ENCODE measurements around the gene CFAP46.
"Not testable (repeated sequence)": the region's sequence is repeated elsewhere in the genome, so short reads cannot be mapped to it uniquely, and the experiment has no call there.

Gene CFAP46

DNA sequence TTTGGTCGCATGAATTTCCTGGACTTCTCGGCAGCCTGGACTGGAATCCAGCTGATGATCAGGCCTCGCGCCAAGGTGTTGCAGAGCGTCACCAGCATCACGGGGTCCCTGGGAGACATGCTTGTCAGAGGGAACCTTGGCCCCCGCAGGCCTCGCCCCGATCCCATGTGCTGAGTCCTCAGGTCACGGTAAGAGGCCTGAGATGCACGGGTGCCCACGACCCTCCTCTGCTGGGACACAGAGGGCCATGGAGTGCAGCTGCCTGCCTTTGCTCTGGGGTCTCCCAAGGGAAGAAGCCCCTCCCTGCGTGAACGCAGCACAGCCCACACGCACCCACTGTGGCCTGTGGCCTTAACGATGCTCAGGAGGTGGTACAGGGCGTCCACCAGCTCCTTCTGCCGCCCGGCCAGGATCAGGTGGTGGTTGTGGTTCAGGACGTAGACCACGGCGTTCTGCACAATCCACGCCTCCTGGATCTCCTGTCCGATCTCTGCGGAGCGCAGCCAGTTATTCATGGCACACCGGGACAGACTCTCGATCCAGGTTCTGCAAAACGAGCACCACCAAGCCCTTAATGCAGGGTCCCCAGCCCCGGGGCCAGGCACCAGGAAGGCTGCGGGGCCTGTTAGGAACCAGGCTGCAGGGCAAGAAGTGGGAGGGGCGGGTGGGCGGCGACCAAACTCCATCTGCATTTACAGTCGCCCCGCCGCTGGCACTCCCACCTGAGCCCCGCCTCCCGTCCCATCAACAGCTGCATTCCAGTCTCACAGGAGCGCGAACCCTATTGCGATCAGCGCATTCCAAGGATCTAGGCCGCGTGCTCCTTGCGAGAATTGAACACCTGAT, 29.4 kb downstream of the CFAP46 start:
- DNase-seq (ENCODE audit: low read depth), result no peak

DNA sequence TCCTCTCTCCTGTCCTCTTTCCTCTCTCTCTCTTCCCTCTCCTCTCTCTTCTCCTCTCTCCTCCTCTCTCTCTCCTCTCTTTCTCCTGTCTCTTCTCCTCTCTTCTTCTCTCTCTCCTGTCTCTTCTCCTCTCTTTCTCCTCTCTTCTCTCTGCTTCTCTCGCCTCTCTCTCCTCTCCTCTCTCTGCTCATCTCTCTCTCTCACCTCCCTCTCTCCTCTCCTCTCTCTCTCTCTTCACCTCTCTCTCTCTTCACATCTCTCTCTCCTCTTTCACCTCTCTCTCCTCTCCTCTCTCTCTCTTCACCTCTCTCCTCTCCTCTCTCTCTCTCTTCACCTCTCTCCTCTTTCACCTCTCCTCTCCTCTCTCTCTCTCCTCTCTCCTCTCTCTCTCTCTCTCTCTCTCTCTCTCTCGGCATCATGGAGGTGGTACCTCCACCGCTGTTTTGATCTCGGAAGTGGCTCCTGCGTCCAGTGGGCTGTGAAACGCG, 30.1 kb downstream of the CFAP46 start:
- DNase-seq (ENCODE audit: low read depth), result no peak

DNA sequence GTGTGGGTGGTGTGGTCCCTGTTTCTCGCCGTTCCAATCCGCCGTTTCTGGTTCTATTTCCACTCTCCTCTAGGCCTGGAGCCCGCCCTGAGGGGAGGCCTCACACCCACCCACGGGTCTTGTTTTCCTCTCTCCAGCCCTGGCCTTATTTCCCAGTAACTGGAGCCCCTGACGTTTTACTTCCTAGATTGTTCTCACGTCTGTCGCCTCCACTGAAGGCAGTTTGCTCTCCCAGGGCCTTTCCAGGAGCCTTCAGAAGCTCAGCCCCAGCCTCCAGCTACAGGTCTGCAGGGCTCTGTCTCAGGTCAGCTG, 30.6 kb downstream of the CFAP46 start:
- DNase-seq (ENCODE audit: low read depth), result no peak

DNA sequence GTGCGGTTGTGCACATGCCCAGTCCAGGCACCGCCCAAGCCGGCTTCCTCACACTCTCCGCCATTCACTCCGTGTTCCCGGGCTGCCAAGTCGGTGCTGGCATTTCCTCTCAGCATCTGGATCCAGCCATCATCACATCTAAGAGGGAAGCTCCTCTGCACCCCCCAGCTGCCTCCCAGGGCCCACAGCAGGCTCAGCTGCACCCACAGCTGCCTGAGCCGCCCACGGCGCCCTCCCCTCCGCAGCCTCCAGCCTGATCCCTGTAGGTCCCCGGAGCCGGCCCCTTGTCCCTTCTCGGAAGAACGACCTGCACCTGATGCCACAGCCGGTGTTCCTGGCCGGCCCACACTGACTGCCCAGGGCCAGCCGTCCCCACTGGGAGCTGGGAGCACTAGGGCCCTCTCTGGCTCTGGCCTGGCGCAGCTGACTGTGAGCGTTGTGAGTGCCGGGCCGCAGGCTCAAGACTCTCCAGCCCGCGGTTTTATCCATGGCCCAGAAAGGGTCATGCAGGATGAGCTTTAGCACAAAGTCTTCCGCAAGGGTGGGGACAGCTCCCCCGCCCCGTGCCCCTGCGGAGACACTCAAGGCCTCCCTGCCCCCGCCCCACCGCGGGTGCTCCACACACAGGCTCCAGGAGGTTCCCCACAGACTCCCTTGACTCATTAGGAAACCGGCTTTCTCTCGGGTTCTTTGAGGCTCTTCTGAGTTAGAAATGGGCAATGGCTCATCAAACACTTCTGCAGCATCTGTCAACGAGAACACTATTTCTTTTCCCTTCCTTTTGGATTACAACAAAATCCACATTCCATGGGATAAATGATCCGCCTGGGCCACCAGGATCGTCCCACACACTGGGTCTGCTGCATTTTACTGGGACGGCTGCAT, 31.2 kb downstream of the CFAP46 start:
- DNase-seq (ENCODE audit: low read depth), result no peak

DNA sequence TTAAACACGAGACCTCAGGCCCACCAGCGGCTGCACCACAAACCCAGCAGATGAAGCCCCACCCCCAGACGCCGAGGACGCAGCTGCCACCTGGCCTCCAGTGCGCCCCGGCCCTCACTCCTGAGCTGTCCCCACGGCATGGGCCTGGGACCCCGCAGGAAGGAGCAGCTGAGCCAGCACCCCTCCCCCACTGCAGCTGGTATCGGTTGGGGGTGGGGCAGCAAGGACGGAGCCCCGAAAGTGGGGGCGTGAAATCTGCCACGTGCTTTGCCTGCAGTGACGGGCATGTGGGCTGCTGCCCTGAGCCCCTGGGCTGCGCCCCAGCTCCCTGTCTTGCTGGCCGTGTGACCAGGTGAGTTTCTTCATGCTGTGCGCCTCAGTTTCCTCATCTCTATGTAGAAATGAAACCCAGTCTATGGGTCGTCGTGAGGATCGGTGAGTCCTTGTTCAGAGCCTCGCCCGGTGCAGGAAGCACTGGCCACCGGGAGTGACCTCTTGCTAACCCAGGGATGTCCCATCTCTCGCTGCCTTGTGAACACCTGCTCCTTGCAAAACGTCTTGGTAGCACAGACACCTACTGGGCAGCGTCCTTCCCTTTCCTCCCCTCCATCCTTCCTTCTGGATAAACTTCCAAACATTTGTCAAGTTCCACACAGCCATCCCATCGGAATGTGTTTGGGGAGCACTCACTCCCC, 32.0 kb downstream of the CFAP46 start:
- no peak for DNase-seq (ENCODE audit: low read depth)

DNA sequence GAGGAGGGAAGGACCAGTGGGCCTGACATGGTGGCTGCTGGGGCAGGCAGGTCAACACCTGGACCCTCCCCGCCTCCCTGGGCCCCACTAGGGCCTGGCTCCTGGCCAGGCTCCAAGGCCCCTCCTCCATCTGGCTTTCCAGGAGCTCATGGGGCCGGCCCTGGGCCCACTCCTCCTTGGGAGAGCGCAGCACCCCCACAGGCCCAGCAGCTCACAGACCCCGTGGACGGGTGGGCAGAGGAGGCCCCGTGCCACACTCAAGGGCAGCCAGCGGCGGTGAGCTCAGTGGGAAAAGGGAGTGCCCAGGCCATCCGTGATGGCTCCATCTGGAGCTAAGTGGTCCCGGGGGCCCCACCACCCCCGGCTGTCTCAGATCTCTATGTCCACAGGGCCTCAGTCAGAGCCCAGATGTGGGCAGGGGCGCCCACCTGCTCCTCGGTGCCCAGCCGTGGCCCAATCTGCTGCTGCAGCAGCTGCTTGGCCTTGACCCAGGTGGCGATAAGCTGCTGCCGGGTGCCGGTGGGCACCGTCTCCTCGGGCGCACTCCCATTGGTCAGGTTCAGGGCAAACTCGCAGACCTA, 32.8 kb downstream of the CFAP46 start:
- DNase-seq (ENCODE audit: low read depth), result no peak

DNA sequence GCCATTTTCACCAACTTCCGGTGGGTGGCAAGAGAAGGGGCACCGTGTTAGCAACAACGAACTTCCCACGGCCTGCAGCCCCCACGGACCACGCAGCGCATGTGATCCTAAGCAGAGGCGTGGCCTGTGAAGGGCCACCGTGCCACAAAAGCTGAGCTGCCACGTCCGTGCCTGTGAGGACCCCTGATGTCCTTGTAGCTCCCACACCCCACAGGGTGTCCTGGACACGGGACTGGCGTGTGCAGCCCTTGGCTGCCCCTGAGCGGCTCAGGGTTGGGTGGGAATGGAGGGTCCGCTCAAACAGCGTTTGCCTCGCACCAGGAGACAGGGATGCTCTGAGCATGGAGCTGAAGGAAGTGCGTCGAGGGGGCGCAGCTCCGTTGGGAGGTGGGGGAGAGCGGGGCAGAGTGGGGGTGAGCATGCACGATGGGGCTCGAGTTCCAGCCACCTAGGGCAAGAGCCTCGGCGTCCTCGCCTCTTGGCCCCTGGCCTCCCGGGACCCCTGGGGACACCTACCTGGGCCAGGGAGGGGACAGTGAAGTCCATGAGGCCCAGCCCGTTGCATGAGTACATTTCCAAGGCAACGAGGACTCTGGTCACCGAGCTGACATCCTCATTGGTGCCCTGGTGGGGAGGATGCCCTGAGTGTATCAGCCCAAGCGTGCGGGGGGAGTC, 33.6 kb downstream of the CFAP46 start:
- no peak for DNase-seq (ENCODE audit: low read depth)

DNA sequence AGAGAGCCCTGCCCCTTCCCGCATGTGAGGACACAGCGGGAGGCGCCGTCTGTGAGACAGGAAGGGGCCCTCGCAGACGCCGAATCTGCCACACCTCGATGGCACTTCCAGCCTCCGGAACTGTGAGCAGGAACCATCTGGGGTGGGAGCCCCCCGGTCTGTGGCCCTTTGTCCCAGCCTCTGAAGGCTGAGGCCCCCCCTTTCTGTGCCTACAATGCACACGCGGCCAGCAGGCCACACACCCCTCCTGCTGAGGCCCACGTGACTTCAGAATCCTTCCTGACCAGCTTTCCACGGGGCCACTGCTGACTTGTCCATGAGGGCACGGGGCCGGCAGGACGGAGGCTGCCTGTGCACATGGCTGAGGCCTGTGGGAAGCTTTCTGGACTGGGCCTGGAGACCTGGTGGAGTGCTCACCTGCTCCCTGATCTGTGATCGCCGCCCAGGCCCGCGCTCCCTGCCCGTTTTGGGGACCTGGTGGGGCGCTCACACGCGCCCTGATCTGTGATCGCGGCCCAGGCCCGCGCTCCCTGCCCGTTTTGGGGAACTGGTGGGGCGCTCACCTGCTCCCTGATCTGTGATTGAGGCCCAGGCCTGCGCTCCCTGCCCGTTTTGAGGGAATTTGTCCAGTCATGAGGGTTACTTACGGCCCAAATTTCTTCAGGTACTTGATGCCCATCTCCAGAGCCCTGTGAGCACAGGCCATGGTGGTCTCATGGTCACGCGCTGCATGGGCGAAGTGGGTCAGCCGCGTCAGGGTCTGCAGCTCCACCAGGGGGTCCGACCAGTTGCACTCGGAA, 34.3 kb downstream of the CFAP46 start:
- DNase-seq (ENCODE audit: low read depth), result no peak

DNA sequence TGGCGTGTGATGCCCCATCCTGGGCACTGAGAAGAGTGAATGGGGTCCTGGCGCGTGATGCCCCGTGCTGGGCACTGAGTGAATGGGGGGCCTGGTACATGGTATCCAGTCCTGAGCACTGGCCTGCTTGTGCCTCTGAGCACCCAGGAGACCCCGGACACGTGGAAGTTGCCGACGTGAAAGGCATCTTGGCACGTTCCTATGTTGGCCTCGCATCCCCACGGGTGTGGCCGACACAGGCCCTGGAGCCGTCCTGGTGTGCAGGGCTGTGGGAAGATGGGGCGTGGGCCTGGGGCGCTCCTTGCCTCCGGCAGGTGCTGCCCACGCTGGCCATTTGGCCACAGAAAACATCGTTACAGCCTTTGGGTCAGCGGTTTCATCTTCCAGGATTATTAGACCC, 35.5 kb downstream of the CFAP46 start:
- no peak for DNase-seq (ENCODE audit: low read depth)

DNA sequence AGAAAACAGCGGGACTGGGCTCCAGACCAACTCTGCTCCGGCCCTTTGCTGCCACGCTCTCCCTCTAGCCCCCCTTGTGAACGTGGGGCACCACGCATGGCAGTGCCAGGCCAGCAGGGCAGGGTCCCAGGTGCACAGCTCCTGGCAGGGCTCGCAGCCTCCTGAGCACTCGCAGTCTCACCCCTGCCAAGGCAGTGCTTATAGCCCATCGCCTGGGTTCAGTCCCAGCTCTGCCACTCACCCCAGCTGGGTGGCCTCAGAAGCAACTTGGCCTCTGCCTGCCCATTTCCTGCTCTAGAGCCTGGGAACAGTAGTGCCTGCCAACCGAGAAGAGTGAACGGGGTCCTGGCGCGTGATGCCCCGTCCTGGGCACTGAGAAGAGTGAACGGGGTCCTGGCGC, 36.3 kb downstream of the CFAP46 start:
- DNase-seq (ENCODE audit: low read depth), result no peak

DNA sequence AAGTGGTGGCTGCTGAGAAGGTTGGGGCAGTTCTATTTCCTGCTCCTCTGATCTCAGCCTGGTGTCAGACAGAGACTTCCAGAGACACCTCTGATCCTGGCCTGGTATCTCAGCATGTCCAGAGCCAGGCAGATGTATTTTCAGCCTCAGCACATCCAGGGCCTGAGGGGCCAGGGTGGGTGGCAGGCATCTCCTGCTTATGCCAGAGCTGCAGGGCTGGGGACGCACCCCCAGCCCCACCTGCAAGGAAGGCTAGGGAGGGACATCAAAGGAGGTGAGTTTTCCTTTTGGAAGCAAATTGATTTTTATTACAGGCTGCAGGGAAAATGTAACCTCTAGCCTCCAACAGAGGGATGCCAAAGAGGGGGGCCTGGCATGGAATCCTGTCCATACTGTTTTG, 36.7 kb downstream of the CFAP46 start:
- no peak for DNase-seq (ENCODE audit: low read depth)

DNA sequence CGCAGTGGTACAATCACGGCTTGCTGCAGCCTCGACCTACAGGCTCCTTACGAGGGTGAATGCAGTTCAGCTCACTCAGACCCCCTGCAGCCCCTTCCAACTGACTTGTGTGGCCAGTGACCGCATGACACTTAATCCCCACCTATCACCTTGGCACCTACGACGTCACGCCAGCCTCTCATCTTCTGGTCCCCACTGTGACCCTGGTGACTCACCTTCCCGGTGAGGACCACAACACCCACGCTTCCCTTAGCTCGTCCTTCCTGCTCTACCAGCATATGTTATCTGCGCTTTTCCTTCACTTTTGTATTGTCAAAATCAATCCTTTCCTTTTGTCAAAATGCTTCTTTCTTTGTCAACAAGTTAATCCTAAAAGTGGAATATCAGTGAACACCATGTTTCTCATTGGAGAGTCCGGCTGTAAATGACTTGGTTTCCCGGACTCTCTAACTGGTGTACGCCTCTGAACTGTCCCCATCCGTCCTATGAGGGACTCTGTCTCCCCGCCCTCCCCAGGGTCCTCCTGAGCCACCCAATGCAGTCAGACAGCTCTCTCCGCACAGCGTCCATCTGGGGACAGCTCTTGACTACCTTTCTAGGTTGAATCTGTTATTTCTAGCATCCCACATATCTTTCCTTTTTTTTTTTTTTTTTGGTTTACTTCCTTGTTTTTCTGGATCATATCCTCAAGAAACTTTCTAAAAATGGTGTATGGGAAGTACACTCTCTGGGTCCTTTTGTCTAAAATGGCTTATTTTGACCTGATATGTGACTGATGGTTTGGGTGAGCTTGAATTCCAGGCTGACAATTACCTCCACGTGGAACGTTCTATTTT, 37.3 kb downstream of the CFAP46 start:
- DNase-seq (ENCODE audit: low read depth), result no peak

DNA sequence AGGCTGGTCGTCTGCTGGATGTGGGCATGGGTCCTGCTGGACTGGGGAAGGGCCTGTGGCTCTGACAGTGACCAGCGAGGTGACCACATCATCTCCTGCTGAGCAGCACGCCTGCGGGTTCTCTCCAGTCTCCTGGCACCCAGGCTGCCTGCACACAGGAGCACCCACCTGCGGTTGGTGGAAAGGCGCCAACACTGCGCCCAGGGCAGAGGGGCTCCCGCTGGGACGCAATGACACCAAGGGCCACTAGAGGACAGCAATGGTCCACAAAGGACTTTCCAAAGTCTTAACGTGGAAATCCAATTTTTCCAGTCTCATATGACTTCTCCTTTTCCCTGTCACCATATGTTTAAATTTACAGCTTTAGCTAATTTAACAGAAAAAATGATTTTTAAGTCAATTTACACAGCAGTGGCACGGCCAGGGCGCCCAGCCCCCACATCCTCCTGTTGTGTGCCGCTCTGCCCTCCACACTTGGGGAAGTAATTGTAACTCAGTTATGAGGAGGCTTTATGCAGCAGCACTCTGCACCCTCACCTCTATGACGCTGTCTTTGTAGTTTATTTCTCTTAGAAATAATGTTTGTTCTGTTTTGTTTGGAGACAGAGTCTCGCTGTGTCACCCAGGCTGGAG, 38.1 kb downstream of the CFAP46 start:
- no peak for DNase-seq (ENCODE audit: low read depth)

DNA sequence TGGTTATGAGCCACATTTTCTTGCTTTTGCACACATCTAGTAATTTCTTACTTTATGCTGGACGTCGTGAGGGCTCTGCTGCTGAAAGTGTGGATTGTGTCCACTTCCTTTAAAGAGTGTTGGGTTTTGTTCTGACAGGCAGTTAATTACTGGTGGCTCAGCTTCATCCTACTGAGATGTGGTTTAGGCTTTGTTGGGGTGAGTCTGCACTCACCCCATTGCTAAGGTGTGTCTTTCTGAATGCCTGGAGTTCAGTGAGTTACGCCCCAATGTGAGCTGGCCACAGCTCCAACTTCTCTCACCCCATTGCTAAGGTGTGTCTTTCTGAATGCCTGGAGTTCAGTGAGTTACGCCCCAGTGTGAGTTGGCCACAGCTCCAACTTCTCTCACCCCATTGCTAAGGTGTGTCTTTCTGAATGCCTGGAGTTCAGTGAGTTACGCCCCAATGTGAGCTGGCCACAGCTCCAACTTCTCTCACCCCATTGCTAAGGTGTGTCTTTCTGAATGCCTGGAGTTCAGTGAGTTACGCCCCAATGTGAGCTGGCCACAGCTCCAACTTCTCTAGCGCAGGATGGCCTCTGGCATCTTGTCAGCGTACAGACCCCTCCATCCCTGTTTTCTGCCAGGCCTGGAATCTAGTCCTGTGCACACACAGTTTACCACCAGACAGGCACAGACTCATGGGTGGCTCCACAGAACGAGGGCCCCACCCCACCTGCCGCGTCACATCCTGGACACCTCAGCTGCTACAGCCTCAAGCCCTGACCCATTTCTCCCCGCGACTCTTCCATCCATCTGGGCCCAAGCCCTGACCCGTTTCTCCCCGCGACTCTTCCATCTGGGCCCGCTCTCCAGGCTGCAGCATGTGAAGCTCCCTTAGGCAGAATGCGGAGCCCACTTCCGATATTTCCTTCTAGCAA, 39.5 kb downstream of the CFAP46 start:
- not testable (repeated sequence) for DNase-seq (ENCODE audit: low read depth)

DNA sequence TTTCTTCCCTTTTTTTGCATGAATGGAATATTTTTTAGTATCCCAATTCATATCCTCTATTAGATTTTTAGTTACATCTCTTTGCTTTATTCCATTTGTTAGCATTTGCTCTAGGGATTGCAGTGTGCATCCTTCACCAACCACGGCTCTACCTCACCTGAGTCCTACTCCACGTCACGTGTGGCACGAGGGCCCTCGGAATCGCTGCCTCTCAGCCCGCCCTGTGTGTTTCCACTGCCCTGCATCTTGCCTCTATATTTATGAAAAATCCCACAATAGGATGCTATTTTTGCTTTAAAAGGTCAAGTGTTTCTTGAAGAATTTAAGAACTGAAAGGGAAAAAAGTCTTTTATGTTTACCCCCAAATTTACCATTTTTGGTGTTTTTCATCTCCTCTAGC, 41.0 kb downstream of the CFAP46 start:
- no peak for DNase-seq (ENCODE audit: low read depth)

DNA sequence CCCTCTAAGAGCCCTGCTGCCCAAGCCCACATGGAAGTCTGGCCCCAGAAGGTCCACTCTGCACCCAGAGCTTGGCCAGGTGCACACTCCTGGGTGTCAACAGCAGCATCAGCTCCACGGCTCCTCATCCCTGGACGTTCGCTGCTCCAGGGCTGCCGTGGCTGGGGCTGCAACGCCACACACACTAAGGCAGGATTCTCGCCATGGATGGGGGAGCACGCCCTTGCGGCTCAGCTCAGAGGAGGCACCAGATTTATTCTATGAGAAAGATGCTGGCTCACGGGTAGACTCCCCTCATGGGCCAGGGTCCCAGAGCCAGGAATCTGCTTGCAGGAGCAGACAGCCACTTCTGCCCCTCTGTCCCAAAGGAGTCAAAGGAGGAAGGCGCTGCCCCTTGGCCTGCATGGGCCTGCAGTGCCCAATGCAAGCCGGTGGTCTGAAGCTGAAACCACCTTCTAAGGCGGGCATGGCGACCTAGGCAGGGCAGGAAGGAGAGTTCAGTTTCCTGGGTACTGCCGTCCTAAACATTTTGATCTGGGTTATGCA, 42.1 kb downstream of the CFAP46 start:
- DNase-seq (ENCODE audit: low read depth), result no peak

DNA sequence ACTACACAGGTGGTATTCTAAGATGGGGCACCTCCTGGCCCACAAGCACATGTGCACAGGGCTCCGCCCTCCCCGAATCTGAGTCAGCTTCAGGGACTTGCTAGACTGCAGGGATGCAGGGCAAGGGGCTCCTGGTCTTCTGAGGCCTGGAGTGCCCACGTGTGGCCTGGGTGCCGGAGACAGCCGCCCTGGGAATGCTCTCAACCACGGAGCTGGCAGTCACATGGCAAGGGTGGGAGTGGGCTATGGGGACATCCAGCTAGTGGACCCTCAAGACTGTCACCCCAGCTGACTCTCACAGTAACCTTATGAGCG, 42.7 kb downstream of the CFAP46 start:
- no peak for DNase-seq (ENCODE audit: low read depth)

DNA sequence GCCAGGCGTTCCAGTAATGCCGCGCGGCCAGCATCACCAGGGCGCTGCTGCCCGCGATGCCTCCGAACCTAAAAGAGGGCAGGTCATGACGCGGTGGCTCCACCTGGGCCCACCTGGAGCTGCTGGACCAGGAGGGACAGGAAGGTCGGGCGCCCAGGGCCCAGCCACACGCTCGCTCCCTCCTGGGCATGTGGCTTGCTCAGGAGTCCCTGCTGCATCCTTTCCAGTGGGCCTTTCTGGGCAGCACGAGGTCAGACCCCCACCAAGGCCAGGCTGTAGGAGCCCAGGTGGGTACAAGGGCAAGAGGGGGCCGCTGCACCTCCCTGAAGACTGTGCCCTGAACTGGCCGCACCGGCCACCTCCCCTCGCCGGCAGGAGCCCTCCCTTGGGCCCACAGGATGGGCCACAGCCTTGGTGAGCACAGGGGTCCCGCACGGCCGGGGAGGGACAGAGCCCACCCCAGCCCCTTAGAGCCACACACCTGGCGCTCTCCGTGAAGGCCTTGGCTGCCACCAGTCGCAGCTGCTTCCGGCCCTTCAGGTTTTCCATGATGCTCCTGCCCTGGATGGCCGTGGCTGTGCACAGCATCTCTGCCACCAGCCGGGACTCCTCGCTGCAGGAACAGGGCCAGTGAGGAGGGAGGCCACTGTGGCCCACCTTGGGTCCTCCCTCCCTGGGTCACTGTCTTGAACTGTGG, 43.2 kb downstream of the CFAP46 start:
- no peak for DNase-seq (ENCODE audit: low read depth)

Measured in fibroblast of gingiva (primary cell).